Adrenal gland (tissue), 5 donors: ENCODE measurements around the gene DUS1L.

ENCODE experiments used
- CTCF ChIP-seq, 6 experiments: fragments of 450-650 bp in 4 of 6; fragments of 200-600 bp in 2 of 6; sonication (generic) in 1 of 6; IDR thresholded peaks; 1 replicate in 5 of 6; 2 replicates in 1 of 6; pipeline versions ENCODE4 v1.5.1 to v1.8.0; 2016 to 2021; ENCODE audit warnings: antibody characterized with exemption in 6 of 6, mild to moderate bottlenecking in 2 of 6, moderate library complexity in 1 of 6
- POLR2A ChIP-seq, 2 donors: fragments of 450-650 bp; IDR thresholded peaks; one replicate each; pipeline ENCODE4 v1.6.1; 2017; ENCODE audit warnings: antibody characterized with exemption in 2 of 2, mild to moderate bottlenecking in 2 of 2, moderate library complexity in 1 of 2
- donor health status: DM: no; HTN: no; CAD: no.

GRCh38 chr17:82106688-82107305 lies 41.2 kb upstream of the DUS1L start:
- TF ChIP-seq CTCF (IDR thresholded peaks at IDR 0.05) (no peak), POLR2A (IDR thresholded peaks at IDR 0.05) (no peak)
